Left lung (tissue), 10 donors: ENCODE data around the gene TCAP. TPM values are rescaled to one million over a fixed set of nuclear protein-coding genes. Genes with fewer than 3 reads are reported as not detected.
A peak's percentile ranks its signal among the peaks of the same experiment; 100 is the strongest.

Source experiments
- ATAC-seq: fragments of 200-7000 bp; cut with Tn5 transposase; one replicate; pipeline ENCODE4 v1.9.1; 2020; ENCODE audit warnings: moderate library complexity
- DNase-seq, 4 donors: peaks; one replicate each; pipeline ENCODE4 v3.0.0-alpha.2; 2013 to 2020
- H3K27ac ChIP-seq, 2 donors: fragments of 200-600 bp; sonication (generic) in 1 of 2; one replicate each; pipeline versions ENCODE4 v1.5.0 to v1.8.0; 2020 to 2021
- H3K27me3 ChIP-seq, 2 donors: fragments of 200-600 bp; sonication (generic) in 1 of 2; one replicate each; pipeline versions ENCODE4 v1.5.0 to v1.8.0; 2020 to 2021
- H3K36me3 ChIP-seq, 2 donors: fragments of 200-600 bp; sonication (generic) in 1 of 2; one replicate each; pipeline versions ENCODE4 v1.5.0 to v1.8.0; 2020 to 2021
- H3K4me1 ChIP-seq, 2 donors: fragments of 200-600 bp; one replicate each; pipeline ENCODE4 v1.8.0; 2021
- H3K4me3 ChIP-seq, 2 donors: fragments of 200-600 bp; sonication (generic) in 1 of 2; one replicate each; pipeline versions ENCODE4 v1.5.0 to v1.8.0; 2020 to 2021; ENCODE audit warnings: mild to moderate bottlenecking in 1 of 2
- H3K9me3 ChIP-seq, 2 donors: fragments of 200-600 bp; sonication (generic) in 1 of 2; one replicate each; pipeline versions ENCODE4 v1.5.0 to v1.8.0; 2020 to 2021
- CTCF ChIP-seq, 2 donors: fragments of 200-600 bp; sonication (generic) in 1 of 2; IDR thresholded peaks; one replicate each; pipeline versions ENCODE4 v1.5.0 to v1.8.0; 2021; ENCODE audit warnings: antibody characterized with exemption in 2 of 2
- intact Hi-C, 2 donors: fragments of 100-400 bp; cut with DNase I; formaldehyde crosslinking; loops; one replicate each; pipeline versions ENCODE4 v1.11.2 to v1.14.2; 2022
- polyA plus RNA-seq, 6 donors: library from polyadenylated mRNA; unstranded; fragments of 120-200 nt; gene quantifications; one replicate each; pipeline ENCODE4 v1.2.1, GENCODE V29; 2013; ENCODE audit not compliant: insufficient read length in 6 of 6
- total RNA-seq, 2 donors: library from RNA; stranded (reverse); fragmentation: NEBNext Ultra II Directional; extraction: Animal tissue kit (Norgen Biotek cat#: 25700); gene quantifications; one replicate each; pipeline ENCODE4 v1.2.1, GENCODE V29; 2021
- donor health status: DM: no; HTN: yes; CAD: no.
- donor health status: DM: no; HTN: no; CAD: no.

Gene TCAP
- total and polyA plus RNA-seq, 8 donors, result 1.3 to 2.6 (median 1.8) TPM

- no peak overlapping the region for H3K4me3 ChIP-seq
- peaks cover 4 to 73% of the 10 kb centered on the region in 2 donors for H3K4me1 ChIP-seq
- H3K27me3 ChIP-seq, result no peaks in the 10 kb centered on the region
- TF ChIP-seq CTCF (IDR thresholded peaks at IDR 0.05), result no peak
- peaks cover 0 to 49% of the 10 kb centered on the region in 2 donors for H3K36me3 ChIP-seq
- intact Hi-C loops, result no loop called here
- no peak for ATAC-seq
- DNase-seq, result no peak
- no peak overlapping the region for H3K27ac ChIP-seq
- no peaks in the 10 kb centered on the region for H3K9me3 ChIP-seq
Measured at GRCh38 chr17:39655105-39655504, 10.0 kb upstream of the TCAP start.

- no peak overlapping the region for H3K4me3 ChIP-seq
- no peaks in the 10 kb centered on the region for H3K27me3 ChIP-seq
- peaks cover 7 to 78% of the 10 kb centered on the region in 2 donors for H3K4me1 ChIP-seq
- no peak for TF ChIP-seq CTCF (IDR thresholded peaks at IDR 0.05)
- ATAC-seq (no peak), DNase-seq (no peak)
- intact Hi-C loops, result no loop called here
- peak overlapping the region in 1 of 2 donors; percentile 72 for H3K27ac ChIP-seq
- H3K36me3 ChIP-seq, result peaks cover 0 to 79% of the 10 kb centered on the region in 2 donors
- H3K9me3 ChIP-seq, result no peaks in the 10 kb centered on the region
Measured at GRCh38 chr17:39658346-39658745, 6.8 kb upstream of the TCAP start.

GRCh38 chr17:39658760-39659159, 6.4 kb upstream of the TCAP start:
- Histone ChIP-seq H3K4me3 (no peak overlapping the region), H3K9me3 (no peaks in the 10 kb centered on the region), H3K27ac (peak overlapping the region; percentile 2 to 72), H3K36me3 (peaks cover 0 to 79% of the 10 kb centered on the region in 2 donors), H3K4me1 (peaks cover 7 to 78% of the 10 kb centered on the region in 2 donors), H3K27me3 (no peaks in the 10 kb centered on the region)
- ATAC-seq, result no peak
- no peak for TF ChIP-seq CTCF (IDR thresholded peaks at IDR 0.05)
- DNase-seq, result no peak
- intact Hi-C loops, result no loop called here

- Histone ChIP-seq H3K4me3 (no peak overlapping the region), H3K36me3 (peaks cover 0 to 76% of the 10 kb centered on the region in 2 donors), H3K9me3 (no peaks in the 10 kb centered on the region), H3K27ac (peak overlapping the region; percentile 54 to 72), H3K27me3 (no peaks in the 10 kb centered on the region), H3K4me1 (peaks cover 7 to 77% of the 10 kb centered on the region in 2 donors)
- DNase-seq (peak in 1 of 4 donors; percentile 65), ATAC-seq (no peak)
- intact Hi-C loops, result no loop called here
- no peak for TF ChIP-seq CTCF (IDR thresholded peaks at IDR 0.05)
Measured at GRCh38 chr17:39659279-39660010, 5.7 kb upstream of the TCAP start.

- intact Hi-C loops, result no loop called here
- H3K27me3 ChIP-seq, result peaks cover 0 to 5% of the 10 kb centered on the region in 2 donors
- H3K4me3 ChIP-seq, result no peak overlapping the region
- no peaks in the 10 kb centered on the region for H3K9me3 ChIP-seq
- H3K4me1 ChIP-seq, result peaks cover 7 to 72% of the 10 kb centered on the region in 2 donors
- ATAC-seq (no peak), DNase-seq (no peak)
- peak overlapping the region; percentile 54 to 72 for H3K27ac ChIP-seq
- TF ChIP-seq CTCF (IDR thresholded peaks at IDR 0.05), result no peak
- peaks cover 0 to 71% of the 10 kb centered on the region in 2 donors for H3K36me3 ChIP-seq
Measured at GRCh38 chr17:39660011-39660360, 5.2 kb upstream of the TCAP start.
